PC-3 (cell line): Measurements from ENCODE around the gene EDAR.

Experiments
- CTCF ChIP-seq: fragments of 300-600 bp; sonication (generic); conservative IDR thresholded peaks from 2 replicates; pipeline ENCODE4 v1.5.1; 2017; ENCODE audit warnings: antibody characterized with exemption, low read depth, mild to moderate bottlenecking, low read length
- EZH2phosphoT487 ChIP-seq: fragments of 300-600 bp; sonication (generic); IDR thresholded peaks from 2 replicates; pipeline ENCODE4 v1.6.1; 2018; ENCODE audit warnings: mild to moderate bottlenecking, antibody characterized with exemption, low read length, borderline replicate concordance

DNA sequence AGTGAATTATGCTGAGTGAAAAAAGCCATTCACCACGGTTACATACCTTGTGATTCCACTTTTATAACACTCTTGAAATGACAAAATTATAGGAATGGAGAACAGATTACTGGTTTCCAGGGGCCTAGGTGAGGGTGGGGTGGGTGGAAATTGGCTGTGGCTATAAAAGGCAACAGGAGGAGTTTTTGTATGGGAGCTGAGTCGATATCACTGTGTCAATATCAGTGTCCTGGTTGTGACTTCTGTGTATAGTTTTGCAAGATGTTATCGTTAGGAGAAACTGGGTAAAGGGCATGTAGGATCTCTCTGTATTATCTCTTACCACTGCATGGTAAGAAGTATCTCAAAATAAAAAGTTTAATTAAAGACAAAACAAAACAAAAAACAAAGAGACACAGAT is 84.3 kb downstream of the EDAR start:
- no peak for TF ChIP-seq CTCF
- TF ChIP-seq EZH2phosphoT487, result no peak
